ENCODE measurements around the gene ZBTB16. TPM values are rescaled to one million over a fixed set of nuclear protein-coding genes. Genes with fewer than 3 reads are reported as not detected.

The ZBTB16 gene
- total and polyA plus RNA-seq, 2 of the 13 experiments (the other 11 are each of a cell fraction or from before 2014, with no cell fraction given) = not detected

GRCh38 chr11:114197799-114198500, 138.4 kb downstream of the ZBTB16 start:
- H3K9ac ChIP-seq (ENCODE audit: insufficient read depth, low read depth, low read length) = no peak overlapping the region
- FAIRE-seq = no peak
- no peak for TF ChIP-seq ZNF598 (CRISPR knock-in tag; IDR thresholded peaks at IDR 0.05; ENCODE audit: borderline replicate concordance)
- TF ChIP-seq MYPOP (CRISPR knock-in tag; IDR thresholded peaks at IDR 0.05) = no peak
- TF ChIP-seq ZUFSP (CRISPR knock-in tag; IDR thresholded peaks at IDR 0.05; ENCODE audit: borderline replicate concordance) = no peak
- TF ChIP-seq MAZ (IDR thresholded peaks at IDR 0.05; ENCODE audit: borderline replicate concordance, low read depth, low read length) = no peak
- TF ChIP-seq MAZ (CRISPR knock-in tag; IDR thresholded peaks at IDR 0.05; ENCODE audit: low read depth) = no peak
- TF ChIP-seq NR2C2 (CRISPR knock-in tag; IDR thresholded peaks at IDR 0.05; ENCODE audit: borderline replicate concordance) = no peak
- no peak for TF ChIP-seq XRCC5 (optimal IDR thresholded peaks at IDR 0.05; ENCODE audit: low read length)
- TF ChIP-seq ZNF609 (CRISPR knock-in tag; IDR thresholded peaks at IDR 0.05; ENCODE audit: borderline replicate concordance) = no peak
- no peak for TF ChIP-seq ZBTB46 (CRISPR knock-in tag; IDR thresholded peaks at IDR 0.05; ENCODE audit: borderline replicate concordance)
- no peak for TF ChIP-seq REXO4 (CRISPR knock-in tag; IDR thresholded peaks at IDR 0.05; ENCODE audit: borderline replicate concordance)
- TF ChIP-seq GTF3A (CRISPR knock-in tag; conservative IDR thresholded peaks at IDR 0.05) = no peak
- no peak for TF ChIP-seq ZNF572 (CRISPR knock-in tag; IDR thresholded peaks at IDR 0.05)
- TF ChIP-seq ZNF775 (CRISPR knock-in tag; IDR thresholded peaks at IDR 0.05; ENCODE audit: borderline replicate concordance) = no peak
- TF ChIP-seq FOSL1 (CRISPR knock-in tag; IDR thresholded peaks at IDR 0.05; ENCODE audit: borderline replicate concordance) = no peak

More at GRCh38 chr11:114197799-114198500, 138.4 kb downstream of the ZBTB16 start:
- H3K4me2 ChIP-seq (ENCODE audit: low read depth, low read length) = no peak overlapping the region
- no peak overlapping the region for H3K4me3 ChIP-seq (replicated peaks in 1 of 3; ENCODE audit: insufficient read depth in 1 of 3, low read depth in 2 of 3, low read length in 3 of 3)
- peaks cover 0 to 4% of the 10 kb centered on the region in 2 experiments; a peak in 1 of 5 replicates for H3K27me3 ChIP-seq (ENCODE audit: control insufficient read depth in 1 of 2, insufficient read depth in 2 of 2, low read length in 2 of 2)
- intact Hi-C loops (cut with micrococcal nuclease; ENCODE audit: unreplicated experiment) (no loop called here), in situ Hi-C loops (cut with HindIII; ENCODE audit: extremely low pct_ligation_motif_present, low pct_unique_long_range_greater_than_20kb) (no loop called here)
- ChIA-PET CTCF (ENCODE audit: low intra/inter-chr PET ratio, low total read pairs) (no interaction called here), POLR2A (no interaction called here)
- ATAC-seq (no peak), DNase-seq (ENCODE audit: low spot score) (no peak)
- H4K20me1 ChIP-seq (ENCODE audit: insufficient read depth, low read length) = no peaks in the 10 kb centered on the region
- no peaks in the 10 kb centered on the region for H3K4me1 ChIP-seq (ENCODE audit: insufficient read depth, low read length)
- 54% methylated on average over 10 of the region's 10 CpGs for WGBS (ENCODE audit: low lambda C conversion rate)
- no peak overlapping the region for H3K27ac ChIP-seq (ENCODE audit: extremely low read length, insufficient read depth, low read length)
- no TSS peak for BruUV-seq (replicated peaks)
- no peaks in the 10 kb centered on the region for H3K9me3 ChIP-seq (ENCODE audit: low read length)
- no peak overlapping the region for H2AFZ ChIP-seq (ENCODE audit: low read length)
- no peaks in the 10 kb centered on the region for H3K79me2 ChIP-seq (ENCODE audit: insufficient read depth, low read length)
- H3K36me3 ChIP-seq (replicated peaks in 1 of 2; ENCODE audit: control insufficient read depth in 1 of 2, insufficient read depth in 2 of 2, low read length in 2 of 2) = no peaks in the 10 kb centered on the region

Data from HepG2 (cell line).